ENCODE data around the gene MSANTD3.

Gene MSANTD3

GRCh38 chr9:100428871-100429654 is 2.1 kb downstream of the MSANTD3 start:
- peak overlapping the region; percentile 58 for H2BK120ac ChIP-seq (ENCODE audit: low read depth, low read length)
- WGBS: 11% methylated on average over 7 of the region's 9 CpGs

GRCh38 chr9:100430286-100430940 is 3.5 kb downstream of the MSANTD3 start:
- peaks cover 7 to 25% of the 10 kb centered on the region in 2 experiments for H3K36me3 ChIP-seq (ENCODE audit: control insufficient read depth in 1 of 2, insufficient read depth in 2 of 2, low read depth in 1 of 2, low read length in 2 of 2)
- H3K23ac ChIP-seq (ENCODE audit: low read length in 2 of 2): no peak overlapping the region
- H3K9ac ChIP-seq (ENCODE audit: low read length): peak overlapping the region; percentile 65
- peaks cover 13% of the 10 kb centered on the region for H3K4me1 ChIP-seq (ENCODE audit: control insufficient read depth, insufficient read depth, low read depth, low read length)
- peak; percentile 24 for DNase-seq
- 88% methylated on average over 5 of the region's 5 CpGs for WGBS
- no peak overlapping the region for H3K4ac ChIP-seq (ENCODE audit: low read depth in 1 of 2, low read length in 2 of 2)
- H4K8ac ChIP-seq (ENCODE audit: low read length): peak overlapping the region; percentile 63
- no peaks in the 10 kb centered on the region for H3K9me3 ChIP-seq (ENCODE audit: control insufficient read depth, low read length)
- H3K18ac ChIP-seq (ENCODE audit: low read depth in 1 of 2, low read length in 2 of 2): peak overlapping the region; percentile 74 to 87
- H4K91ac ChIP-seq (ENCODE audit: low read length): no peak overlapping the region
- no peaks in the 10 kb centered on the region for H3K27me3 ChIP-seq (ENCODE audit: control insufficient read depth in 1 of 2, insufficient read depth in 1 of 2, low read length in 2 of 2)
- H3K79me1 ChIP-seq (replicated peaks; ENCODE audit: low read length, poor library complexity, severe bottlenecking): no peaks in the 10 kb centered on the region
- H3K4me2 ChIP-seq (ENCODE audit: low read length, poor library complexity, severe bottlenecking): no peak overlapping the region
- H2BK12ac ChIP-seq (ENCODE audit: low read length in 2 of 2): no peak overlapping the region
- H3K27ac ChIP-seq (ENCODE audit: low read length, poor library complexity, severe bottlenecking): no peak overlapping the region
- no peak overlapping the region for H2BK5ac ChIP-seq (ENCODE audit: low read depth, low read length, poor library complexity, severe bottlenecking)
- H2BK120ac ChIP-seq (ENCODE audit: low read depth, low read length): no peak overlapping the region
- peak overlapping the region in 1 of 2 experiments; percentile 31 for H3K4me3 ChIP-seq (ENCODE audit: insufficient read depth in 1 of 2, low read depth in 1 of 2, low read length in 2 of 2)
- no peak overlapping the region for H3K14ac ChIP-seq (ENCODE audit: low read length in 2 of 2)
- no peak overlapping the region for H2AFZ ChIP-seq (ENCODE audit: low read depth, low read length)
- H2AK5ac ChIP-seq (ENCODE audit: low read length, severe bottlenecking): peak overlapping the region; percentile 99
- peak overlapping the region; percentile 36 for H2BK15ac ChIP-seq (ENCODE audit: low read depth, poor library complexity, severe bottlenecking)

More at GRCh38 chr9:100428871-100429654, 2.1 kb downstream of the MSANTD3 start:
- Histone ChIP-seq H3K23ac (ENCODE audit: low read length in 2 of 2) (peak overlapping the region in 1 of 2 experiments; percentile 61), H3K27ac (ENCODE audit: low read length, poor library complexity, severe bottlenecking) (peak overlapping the region; percentile 94), H3K4ac (ENCODE audit: low read depth in 1 of 2, low read length in 2 of 2) (peak overlapping the region; percentile 36 to 94), H4K91ac (ENCODE audit: low read length) (peak overlapping the region; percentile 93), H3K36me3 (ENCODE audit: control insufficient read depth in 1 of 2, insufficient read depth in 2 of 2, low read depth in 1 of 2, low read length in 2 of 2) (peaks cover 5 to 20% of the 10 kb centered on the region in 2 experiments), H3K4me3 (ENCODE audit: insufficient read depth in 1 of 2, low read depth in 1 of 2, low read length in 2 of 2) (peak overlapping the region in 1 of 2 experiments; percentile 86), H3K9me3 (ENCODE audit: control insufficient read depth, low read length) (no peaks in the 10 kb centered on the region), H2AFZ (ENCODE audit: low read depth, low read length) (no peak overlapping the region), H3K4me1 (ENCODE audit: control insufficient read depth, insufficient read depth, low read depth, low read length) (peaks cover 13% of the 10 kb centered on the region), H2BK12ac (ENCODE audit: low read length in 2 of 2) (peak overlapping the region; percentile 33 to 75), H3K79me1 (replicated peaks; ENCODE audit: low read length, poor library complexity, severe bottlenecking) (no peaks in the 10 kb centered on the region), H2AK5ac (ENCODE audit: low read length, severe bottlenecking) (peak overlapping the region; percentile 71), H3K4me2 (ENCODE audit: low read length, poor library complexity, severe bottlenecking) (peak overlapping the region; percentile 44), H3K14ac (ENCODE audit: low read length in 2 of 2) (no peak overlapping the region), H2BK5ac (ENCODE audit: low read depth, low read length, poor library complexity, severe bottlenecking) (peak overlapping the region; percentile 49), H3K9ac (ENCODE audit: low read length) (peak overlapping the region; percentile 98), H3K27me3 (ENCODE audit: control insufficient read depth in 1 of 2, insufficient read depth in 1 of 2, low read length in 2 of 2) (no peaks in the 10 kb centered on the region), H4K8ac (ENCODE audit: low read length) (peak overlapping the region; percentile 39), H2BK15ac (ENCODE audit: low read depth, poor library complexity, severe bottlenecking) (peak overlapping the region; percentile 56), H3K18ac (ENCODE audit: low read depth in 1 of 2, low read length in 2 of 2) (peak overlapping the region; percentile 62 to 88)
- peak; percentile 100 for DNase-seq

- H4K8ac ChIP-seq (ENCODE audit: low read length): no peak overlapping the region
- no peak overlapping the region for H2BK120ac ChIP-seq (ENCODE audit: low read depth, low read length)
- no peaks in the 10 kb centered on the region for H3K79me1 ChIP-seq (replicated peaks; ENCODE audit: low read length, poor library complexity, severe bottlenecking)
- H2BK12ac ChIP-seq (ENCODE audit: low read length in 2 of 2): no peak overlapping the region
- H3K4me2 ChIP-seq (ENCODE audit: low read length, poor library complexity, severe bottlenecking): no peak overlapping the region
- H2AFZ ChIP-seq (ENCODE audit: low read depth, low read length): no peak overlapping the region
- peaks cover 18% of the 10 kb centered on the region for H3K4me1 ChIP-seq (ENCODE audit: control insufficient read depth, insufficient read depth, low read depth, low read length)
- peak overlapping the region; percentile 23 for H2AK5ac ChIP-seq (ENCODE audit: low read length, severe bottlenecking)
- no peak overlapping the region for H2BK15ac ChIP-seq (ENCODE audit: low read depth, poor library complexity, severe bottlenecking)
- peaks cover 9 to 32% of the 10 kb centered on the region in 2 experiments for H3K36me3 ChIP-seq (ENCODE audit: control insufficient read depth in 1 of 2, insufficient read depth in 2 of 2, low read depth in 1 of 2, low read length in 2 of 2)
- H3K4ac ChIP-seq (ENCODE audit: low read depth in 1 of 2, low read length in 2 of 2): peak overlapping the region in 1 of 2 experiments; percentile 43
- H3K18ac ChIP-seq (ENCODE audit: low read depth in 1 of 2, low read length in 2 of 2): peak overlapping the region in 1 of 2 experiments; percentile 25
- DNase-seq: no peak
- H3K14ac ChIP-seq (ENCODE audit: low read length in 2 of 2): no peak overlapping the region
- peak overlapping the region; percentile 44 for H4K91ac ChIP-seq (ENCODE audit: low read length)
- WGBS: 95% methylated on average over 5 of the region's 5 CpGs
- H3K9me3 ChIP-seq (ENCODE audit: control insufficient read depth, low read length): no peaks in the 10 kb centered on the region
- no peak overlapping the region for H3K23ac ChIP-seq (ENCODE audit: low read length in 2 of 2)
- H3K4me3 ChIP-seq (ENCODE audit: insufficient read depth in 1 of 2, low read depth in 1 of 2, low read length in 2 of 2): no peak overlapping the region
- H3K27me3 ChIP-seq (ENCODE audit: control insufficient read depth in 1 of 2, insufficient read depth in 1 of 2, low read length in 2 of 2): no peaks in the 10 kb centered on the region
- peak overlapping the region; percentile 1 for H3K9ac ChIP-seq (ENCODE audit: low read length)
- H2BK5ac ChIP-seq (ENCODE audit: low read depth, low read length, poor library complexity, severe bottlenecking): no peak overlapping the region
- H3K27ac ChIP-seq (ENCODE audit: low read length, poor library complexity, severe bottlenecking): no peak overlapping the region
These were observed 4.9 kb downstream of the MSANTD3 start for GRCh38 chr9:100431886-100432285.

GRCh38 chr9:100432736-100433135 is 5.8 kb downstream of the MSANTD3 start:
- Histone ChIP-seq H4K8ac (ENCODE audit: low read length) (no peak overlapping the region), H3K9me3 (ENCODE audit: control insufficient read depth, low read length) (no peaks in the 10 kb centered on the region), H3K27ac (ENCODE audit: low read length, poor library complexity, severe bottlenecking) (no peak overlapping the region), H3K18ac (ENCODE audit: low read depth in 1 of 2, low read length in 2 of 2) (no peak overlapping the region), H3K4ac (ENCODE audit: low read depth in 1 of 2, low read length in 2 of 2) (no peak overlapping the region), H3K4me3 (ENCODE audit: insufficient read depth in 1 of 2, low read depth in 1 of 2, low read length in 2 of 2) (no peak overlapping the region), H2BK5ac (ENCODE audit: low read depth, low read length, poor library complexity, severe bottlenecking) (no peak overlapping the region), H2BK12ac (ENCODE audit: low read length in 2 of 2) (no peak overlapping the region), H3K27me3 (ENCODE audit: control insufficient read depth in 1 of 2, insufficient read depth in 1 of 2, low read length in 2 of 2) (no peaks in the 10 kb centered on the region), H3K14ac (ENCODE audit: low read length in 2 of 2) (no peak overlapping the region), H3K79me1 (replicated peaks; ENCODE audit: low read length, poor library complexity, severe bottlenecking) (no peaks in the 10 kb centered on the region), H3K23ac (ENCODE audit: low read length in 2 of 2) (no peak overlapping the region), H3K36me3 (ENCODE audit: control insufficient read depth in 1 of 2, insufficient read depth in 2 of 2, low read depth in 1 of 2, low read length in 2 of 2) (peaks cover 9 to 35% of the 10 kb centered on the region in 2 experiments), H2AK5ac (ENCODE audit: low read length, severe bottlenecking) (no peak overlapping the region), H3K4me2 (ENCODE audit: low read length, poor library complexity, severe bottlenecking) (no peak overlapping the region), H2AFZ (ENCODE audit: low read depth, low read length) (no peak overlapping the region), H2BK15ac (ENCODE audit: low read depth, poor library complexity, severe bottlenecking) (no peak overlapping the region), H3K4me1 (ENCODE audit: control insufficient read depth, insufficient read depth, low read depth, low read length) (peaks cover 20% of the 10 kb centered on the region), H3K9ac (ENCODE audit: low read length) (no peak overlapping the region), H2BK120ac (ENCODE audit: low read depth, low read length) (no peak overlapping the region), H4K91ac (ENCODE audit: low read length) (no peak overlapping the region)
- no peak for DNase-seq
- 92% methylated on average over 3 of the region's 3 CpGs for WGBS
